KMS-11 (cell line): ENCODE data around the gene MFSD12.

Experiments
- H2AFZ ChIP-seq: fragments of 200-600 bp; sonication (generic); 2 replicates; pipeline ENCODE4 v1.6.1; 2016; ENCODE audit warnings: antibody characterized with exemption, mixed run types, low read depth
- H3K27ac ChIP-seq: fragments of 200-600 bp; sonication (generic); 2 replicates; pipeline ENCODE4 v1.6.1; 2016; ENCODE audit warnings: mild to moderate bottlenecking, mixed run types
- H3K27me3 ChIP-seq: fragments of 200-600 bp; sonication (generic); 2 replicates; pipeline ENCODE4 v1.6.1; 2017; ENCODE audit warnings: mild to moderate bottlenecking, low read depth, mixed run types, moderate library complexity; ENCODE audit not compliant: insufficient read depth
- H3K36me3 ChIP-seq: fragments of 200-600 bp; sonication (generic); 2 replicates; pipeline ENCODE4 v1.6.1; 2017; ENCODE audit warnings: mild to moderate bottlenecking, mixed run types; ENCODE audit not compliant: insufficient read depth
- H3K4me1 ChIP-seq: fragments of 200-600 bp; sonication (generic); 2 replicates; pipeline ENCODE4 v1.6.1; 2016; ENCODE audit warnings: mild to moderate bottlenecking, low read depth, mixed run types; ENCODE audit not compliant: poor library complexity, severe bottlenecking
- H3K4me2 ChIP-seq: fragments of 200-600 bp; sonication (generic); 2 replicates; pipeline ENCODE4 v1.7.0; 2016; ENCODE audit warnings: mild to moderate bottlenecking, mixed run types
- H3K4me3 ChIP-seq: fragments of 200-600 bp; sonication (generic); IDR thresholded peaks from 2 replicates; pipeline ENCODE4 v1.6.1; 2017; ENCODE audit warnings: low read depth, low read length, mixed read lengths; ENCODE audit not compliant: insufficient read depth
- H3K79me2 ChIP-seq: fragments of 200-600 bp; sonication (generic); 2 replicates; pipeline ENCODE4 v1.6.1; 2016; ENCODE audit warnings: low read depth, mixed run types; ENCODE audit not compliant: insufficient read depth
- H3K9ac ChIP-seq: fragments of 200-600 bp; sonication (generic); 2 replicates; pipeline ENCODE4 v1.6.1; 2016; ENCODE audit warnings: mild to moderate bottlenecking, mixed run types
- H4K20me1 ChIP-seq: fragments of 200-600 bp; sonication (generic); 2 replicates; pipeline ENCODE4 v1.6.1; 2016; ENCODE audit warnings: mild to moderate bottlenecking, mixed run types; ENCODE audit not compliant: insufficient read depth
- CTCF ChIP-seq: fragments of 200-600 bp; sonication (generic); conservative IDR thresholded peaks from 2 replicates; pipeline ENCODE4 v1.6.1; 2017; ENCODE audit warnings: low read depth, mild to moderate bottlenecking, antibody characterized with exemption, low read length, moderate library complexity, mixed read lengths

Gene MFSD12

GRCh38 chr19:3575949-3576673 lies 18.7 kb upstream of the MFSD12 start:
- TF ChIP-seq CTCF = no peak
- no peaks in the 10 kb centered on the region for H3K36me3 ChIP-seq
- peaks cover 3% of the 10 kb centered on the region for H3K4me1 ChIP-seq
- H2AFZ ChIP-seq = no peak overlapping the region
- H4K20me1 ChIP-seq = no peaks in the 10 kb centered on the region
- H3K4me2 ChIP-seq = no peak overlapping the region
- H3K27me3 ChIP-seq = no peaks in the 10 kb centered on the region
- H3K27ac ChIP-seq = no peak overlapping the region
- no peak overlapping the region for H3K9ac ChIP-seq
- H3K4me3 ChIP-seq = no peak overlapping the region
- peaks cover 5% of the 10 kb centered on the region; the same call in 1 of the 2 replicates for H3K79me2 ChIP-seq

- H3K79me2 ChIP-seq = peaks cover 5% of the 10 kb centered on the region; the same call in 1 of the 2 replicates
- H3K27ac ChIP-seq = no peak overlapping the region
- peaks cover 3% of the 10 kb centered on the region for H3K4me1 ChIP-seq
- no peak overlapping the region for H3K4me3 ChIP-seq
- no peaks in the 10 kb centered on the region for H3K27me3 ChIP-seq
- H3K9ac ChIP-seq = no peak overlapping the region
- H2AFZ ChIP-seq = no peak overlapping the region
- TF ChIP-seq CTCF = no peak
- H4K20me1 ChIP-seq = no peaks in the 10 kb centered on the region
- no peaks in the 10 kb centered on the region for H3K36me3 ChIP-seq
- H3K4me2 ChIP-seq = no peak overlapping the region
Measured at GRCh38 chr19:3575260-3575741, 17.9 kb upstream of the MFSD12 start.

- no peaks in the 10 kb centered on the region for H3K27me3 ChIP-seq
- H3K4me1 ChIP-seq = peaks cover 3% of the 10 kb centered on the region
- no peak overlapping the region for H3K27ac ChIP-seq
- H3K4me2 ChIP-seq = peak overlapping the region; percentile 80; the same call in 1 of the 2 replicates
- no peak overlapping the region for H2AFZ ChIP-seq
- peaks cover 5% of the 10 kb centered on the region; the same call in 1 of the 2 replicates for H3K79me2 ChIP-seq
- no peak for TF ChIP-seq CTCF
- H4K20me1 ChIP-seq = no peaks in the 10 kb centered on the region
- peak overlapping the region; percentile 88; the same call in 1 of the 2 replicates for H3K9ac ChIP-seq
- no peaks in the 10 kb centered on the region for H3K36me3 ChIP-seq
- H3K4me3 ChIP-seq = no peak overlapping the region
Measured at GRCh38 chr19:3573858-3574637, 16.7 kb upstream of the MFSD12 start.

- H3K27me3 ChIP-seq = no peaks in the 10 kb centered on the region
- no peaks in the 10 kb centered on the region for H3K36me3 ChIP-seq
- H3K4me2 ChIP-seq = peak overlapping the region; percentile 80
- peak overlapping the region; percentile 88 for H3K9ac ChIP-seq
- peaks cover 3% of the 10 kb centered on the region for H3K4me1 ChIP-seq
- peak overlapping the region; percentile 26; the same call in 1 of the 2 replicates for H2AFZ ChIP-seq
- H3K27ac ChIP-seq = peak overlapping the region; percentile 67
- TF ChIP-seq CTCF = no peak
- no peaks in the 10 kb centered on the region for H4K20me1 ChIP-seq
- peaks cover 5% of the 10 kb centered on the region; the same call in 1 of the 2 replicates for H3K79me2 ChIP-seq
- no peak overlapping the region for H3K4me3 ChIP-seq
Measured at GRCh38 chr19:3573162-3573857, 15.9 kb upstream of the MFSD12 start.
